Measurements from ENCODE around the gene THAP4.
"Not testable (repeated sequence)": the region's sequence is repeated elsewhere in the genome, so short reads cannot be mapped to it uniquely, and the experiment has no call there.

The THAP4 gene

DNA sequence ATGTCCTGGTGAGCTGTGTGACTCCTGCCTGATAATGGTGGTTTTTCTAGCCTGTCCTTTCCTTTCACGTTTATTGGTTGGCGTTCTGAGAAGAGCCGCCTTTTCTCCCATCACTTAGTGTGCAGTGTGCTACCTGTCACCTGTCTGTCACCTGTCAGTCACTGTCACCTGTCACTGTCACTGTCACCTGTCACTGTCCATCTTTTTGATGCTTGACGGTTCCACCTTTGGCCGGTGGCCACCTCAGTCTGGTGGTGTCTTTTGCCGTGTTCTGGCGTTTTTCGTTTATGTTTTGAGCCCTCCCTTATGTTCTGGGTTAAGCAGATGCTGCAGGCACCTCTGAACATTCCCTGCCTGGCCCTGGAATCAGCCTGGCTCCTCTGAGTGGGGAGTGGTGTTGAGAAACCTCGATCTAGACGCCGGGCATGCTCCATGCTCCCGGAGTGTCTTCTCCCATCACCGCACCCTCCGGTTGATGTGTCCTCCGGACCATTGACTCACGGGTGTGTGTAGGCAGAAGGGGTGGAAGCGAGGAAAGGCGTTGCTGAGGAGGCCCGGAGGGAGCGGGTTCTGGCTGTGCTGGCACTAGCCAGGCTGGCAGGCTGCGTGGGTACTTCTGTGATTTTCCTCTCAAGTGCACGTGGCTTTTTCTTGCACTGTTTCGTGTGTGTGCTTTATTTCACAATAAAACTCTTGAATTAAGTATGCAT is 28.9 kb upstream of the THAP4 start:
- DNase-seq (ENCODE audit: low read depth): peak; percentile 79

DNA sequence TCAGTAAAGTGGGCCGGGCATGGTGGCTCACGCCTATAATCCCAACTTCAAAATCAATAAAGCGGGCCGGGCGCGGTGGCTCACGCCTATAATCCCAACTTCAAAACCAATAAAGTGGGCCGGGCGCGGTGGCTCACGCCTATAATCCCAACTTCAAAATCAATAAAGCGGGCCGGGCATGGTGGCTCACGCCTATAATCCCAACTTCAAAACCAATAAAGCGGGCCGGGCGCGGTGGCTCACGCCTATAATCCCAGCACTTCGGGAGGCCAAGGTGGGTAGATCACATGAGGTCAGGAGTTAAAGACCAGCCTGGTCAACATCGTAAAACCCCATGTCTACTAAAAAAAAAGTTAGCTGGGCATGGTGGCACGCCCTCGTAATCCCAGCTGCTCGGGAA is 25.8 kb upstream of the THAP4 start:
- not testable (repeated sequence) for DNase-seq (ENCODE audit: low read depth)

DNA sequence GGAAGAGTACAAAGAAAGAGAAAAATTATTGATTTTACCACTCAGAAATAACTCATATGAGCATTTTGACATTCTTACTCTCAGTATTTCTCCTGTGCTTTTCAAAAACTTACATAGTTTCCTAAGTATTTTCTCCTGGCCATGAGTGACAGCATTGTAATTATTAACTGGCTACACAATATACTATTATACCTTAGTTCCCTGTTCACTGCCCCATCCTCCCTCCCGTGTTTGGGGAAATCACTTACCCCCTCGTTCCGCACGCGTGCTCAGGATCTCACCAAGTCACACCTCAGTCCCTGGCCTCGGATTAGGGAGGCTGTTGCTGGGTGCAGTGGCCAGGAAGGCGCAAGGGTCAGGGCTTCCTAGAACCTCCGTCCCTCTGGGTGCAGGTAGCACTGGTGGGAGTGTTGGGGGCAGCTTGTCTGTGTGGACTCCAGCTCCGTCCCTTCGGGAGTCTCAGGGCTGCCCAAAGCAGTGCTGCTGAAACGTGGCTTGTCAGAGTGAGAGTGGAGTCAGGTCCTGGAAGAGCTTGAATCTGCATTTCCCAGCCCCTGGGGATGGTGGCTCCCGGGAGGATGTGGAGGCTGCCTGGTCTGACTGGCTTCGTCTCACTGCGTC is 23.7 kb upstream of the THAP4 start:
- DNase-seq (ENCODE audit: low read depth): no peak

DNA sequence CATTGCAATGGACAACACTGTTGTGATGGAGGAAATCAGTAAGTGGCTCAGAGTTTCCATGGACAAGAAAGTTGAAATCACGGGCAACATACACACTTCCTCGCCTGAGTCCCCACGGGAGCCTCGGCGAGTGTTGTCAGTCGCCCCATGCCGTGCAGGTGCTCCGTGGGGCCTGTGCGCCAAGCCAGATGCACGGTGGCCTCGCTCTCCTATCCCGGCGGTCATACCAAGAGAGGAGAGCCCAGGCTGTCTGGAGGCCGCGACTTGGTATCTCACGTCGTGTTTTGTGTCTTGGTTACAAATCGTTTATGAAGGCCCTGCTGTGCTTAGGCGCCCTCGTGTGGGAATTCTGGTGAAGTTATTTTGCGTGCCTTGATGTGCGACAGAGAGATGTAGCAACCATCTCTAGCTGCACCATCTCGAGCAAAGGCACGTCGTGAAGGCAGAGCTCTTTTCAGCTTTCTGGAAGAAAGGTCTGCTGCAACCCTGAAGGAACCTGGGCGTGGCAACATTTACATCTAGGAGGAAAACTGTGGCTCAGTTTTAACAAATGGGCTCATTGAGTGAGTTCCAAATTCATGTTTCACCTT is 22.3 kb upstream of the THAP4 start:
- DNase-seq (ENCODE audit: low read depth): peak; percentile 73

DNA sequence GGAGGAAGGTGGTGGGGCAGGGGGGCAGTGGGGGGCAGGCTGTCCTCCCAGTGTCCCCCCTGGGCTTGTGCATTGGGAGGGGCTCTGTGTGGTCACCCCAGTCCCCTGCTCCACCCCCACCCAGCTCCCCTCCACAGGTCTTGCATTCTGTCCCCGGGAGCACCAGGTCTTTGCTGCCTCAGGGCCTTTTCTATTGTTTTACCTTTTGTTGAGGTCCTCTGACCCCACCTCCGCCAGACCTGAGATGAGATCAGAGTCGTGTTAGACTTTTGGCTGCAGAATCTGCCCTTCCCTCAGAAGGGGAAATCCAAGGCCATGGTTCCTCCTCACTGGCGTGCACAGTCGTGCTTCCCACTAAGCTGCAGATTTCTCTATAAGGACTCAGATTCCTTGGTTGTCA is 21.3 kb upstream of the THAP4 start:
- DNase-seq (ENCODE audit: low read depth): no peak

DNA sequence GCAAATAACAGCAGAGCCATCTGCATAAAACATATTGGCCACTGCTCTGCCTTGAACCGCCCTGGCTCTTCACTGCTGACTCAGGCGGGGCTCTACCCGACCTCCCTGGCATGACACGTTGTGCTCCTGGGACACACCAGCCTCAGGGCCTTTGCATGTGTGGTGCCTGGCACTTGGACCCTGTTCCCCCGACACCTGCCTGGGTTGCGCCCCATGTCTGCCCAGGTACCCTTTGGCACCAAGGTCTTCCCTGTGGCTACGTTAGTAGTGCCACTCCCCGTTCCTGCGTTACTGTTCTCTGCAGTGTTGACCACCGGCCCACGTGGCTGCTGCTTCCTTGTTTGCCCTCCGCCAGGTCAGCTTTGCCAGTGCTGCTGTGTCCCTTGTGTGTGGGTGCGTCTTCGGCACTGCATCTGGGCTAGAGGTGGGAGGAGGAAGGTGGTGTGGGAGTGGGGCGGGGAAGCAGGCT is 20.9 kb upstream of the THAP4 start:
- no peak for DNase-seq (ENCODE audit: low read depth)

DNA sequence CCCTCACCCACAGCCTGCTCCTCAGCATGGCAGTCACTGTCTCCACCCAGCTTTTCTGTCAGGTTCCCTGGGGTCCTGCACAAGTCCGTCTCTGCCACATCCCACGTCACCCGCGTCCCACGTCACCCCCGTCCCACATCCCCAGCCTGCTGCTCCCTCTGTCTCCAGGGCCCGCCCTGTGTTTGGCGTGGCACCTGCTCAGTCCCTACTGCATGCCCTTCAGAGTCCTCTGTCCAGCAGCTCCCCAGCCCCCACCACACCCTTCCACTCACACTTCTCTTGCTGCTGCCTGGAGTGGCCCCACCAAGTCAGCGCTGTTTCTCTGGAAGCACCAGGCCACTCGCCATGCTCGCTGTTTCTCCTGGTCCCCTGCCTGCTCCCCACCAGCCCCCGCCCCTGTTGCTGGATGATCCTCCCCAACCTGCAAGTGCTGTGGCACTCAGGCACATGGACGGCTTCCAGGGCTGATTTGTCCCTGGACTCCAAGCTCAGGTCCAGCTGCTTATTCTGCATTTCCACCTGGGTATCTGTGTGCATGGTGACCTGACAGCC is 19.3 kb upstream of the THAP4 start:
- no peak for DNase-seq (ENCODE audit: low read depth)

DNA sequence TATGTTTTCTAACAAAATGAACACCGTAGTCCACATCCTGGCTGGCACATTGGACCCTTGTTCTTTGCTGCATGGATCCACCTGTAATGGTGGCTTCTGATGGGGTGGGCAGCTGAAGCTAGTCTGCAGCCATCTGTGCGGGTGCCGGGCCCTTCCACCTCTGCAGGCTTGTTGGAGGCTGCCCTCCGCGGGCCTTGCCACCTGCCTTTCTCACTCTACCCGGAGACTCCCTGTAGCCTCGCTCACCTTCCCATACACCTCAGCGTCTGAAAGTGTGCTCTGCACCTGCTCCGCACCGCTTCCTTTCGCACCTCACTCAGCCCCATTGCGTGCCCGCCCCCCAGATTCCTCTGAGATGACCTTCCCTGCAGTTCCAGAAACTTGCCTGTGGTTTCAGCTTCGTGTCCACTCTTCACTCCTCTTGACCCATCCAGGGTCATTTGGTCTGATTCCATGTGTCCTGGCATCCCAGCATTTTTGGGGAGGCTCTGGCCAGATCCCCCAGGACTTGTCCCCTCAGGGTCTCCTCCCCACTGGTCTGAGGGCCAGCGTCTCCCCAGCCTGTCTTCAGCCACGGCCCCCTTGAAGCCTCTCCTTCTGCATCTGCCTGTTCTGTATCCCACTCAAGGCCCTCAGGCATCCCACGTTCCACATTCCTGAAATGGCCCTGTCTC is 18.7 kb upstream of the THAP4 start:
- no peak for DNase-seq (ENCODE audit: low read depth)

DNA sequence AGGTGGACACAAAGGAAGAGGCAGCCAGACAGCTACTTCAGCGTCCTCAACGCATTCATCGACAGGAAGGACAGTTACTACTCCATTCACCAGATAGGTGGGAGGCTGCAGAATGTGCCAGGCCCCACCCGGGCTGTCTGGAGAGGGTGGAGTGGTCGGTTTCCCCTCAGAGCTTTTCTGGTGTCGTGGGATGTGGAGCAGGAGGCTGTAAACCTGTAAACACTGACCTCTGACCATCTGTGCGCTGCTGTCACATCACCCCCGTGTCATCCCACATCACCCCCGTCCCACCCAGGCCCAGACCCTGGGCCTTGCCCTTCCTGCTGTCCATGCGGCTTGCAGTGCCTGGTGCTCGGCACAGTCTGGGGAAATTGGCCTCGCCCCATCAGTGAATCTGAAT is 17.6 kb upstream of the THAP4 start:
- DNase-seq (ENCODE audit: low read depth): no peak

DNA sequence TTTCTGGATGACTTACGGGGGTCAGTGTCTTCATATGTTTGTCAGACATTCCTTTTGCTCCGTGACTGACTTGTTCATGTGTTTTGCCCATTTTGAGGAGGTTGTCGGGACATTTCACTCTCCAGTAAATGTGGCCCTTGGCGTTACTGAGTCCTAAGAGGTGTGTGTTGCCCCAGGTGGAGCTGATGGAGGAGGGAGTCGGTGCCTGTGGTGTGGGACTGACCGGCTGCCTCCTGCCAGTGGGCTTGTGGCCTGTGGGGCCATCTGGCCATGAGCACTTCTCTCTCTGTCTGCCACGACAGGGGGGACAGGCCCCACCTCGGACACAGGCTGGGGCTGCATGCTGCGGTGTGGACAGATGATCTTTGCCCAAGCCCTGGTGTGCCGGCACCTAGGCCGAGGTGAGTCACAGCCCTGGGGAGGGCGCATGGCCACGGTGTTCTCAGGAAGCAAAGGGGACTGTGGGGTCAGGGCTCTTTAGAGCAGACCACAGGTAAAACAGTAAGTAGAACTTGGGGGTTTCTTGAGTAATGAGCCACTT is 16.3 kb upstream of the THAP4 start:
- DNase-seq (ENCODE audit: low read depth): no peak

DNA sequence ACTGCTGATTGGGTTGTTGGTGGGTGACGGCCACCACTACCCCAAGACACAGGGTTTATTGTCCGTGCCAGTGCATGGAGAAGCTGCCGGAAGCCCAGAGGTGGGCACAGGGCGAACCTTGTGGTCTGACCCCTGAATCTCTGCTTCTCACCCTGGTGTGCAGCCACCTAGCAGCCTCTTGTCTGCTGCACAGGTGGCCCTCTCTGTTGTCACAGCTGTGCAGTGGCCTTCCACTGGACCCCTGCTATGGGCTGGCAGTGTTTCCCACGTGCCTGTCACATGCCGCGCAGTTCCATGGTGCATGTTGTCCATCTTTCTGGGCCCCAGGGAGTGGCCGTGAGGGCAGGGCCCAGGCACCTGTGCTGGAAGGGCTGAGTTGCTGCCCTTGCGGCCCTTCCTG is 15.8 kb upstream of the THAP4 start:
- no peak for DNase-seq (ENCODE audit: low read depth)

DNA sequence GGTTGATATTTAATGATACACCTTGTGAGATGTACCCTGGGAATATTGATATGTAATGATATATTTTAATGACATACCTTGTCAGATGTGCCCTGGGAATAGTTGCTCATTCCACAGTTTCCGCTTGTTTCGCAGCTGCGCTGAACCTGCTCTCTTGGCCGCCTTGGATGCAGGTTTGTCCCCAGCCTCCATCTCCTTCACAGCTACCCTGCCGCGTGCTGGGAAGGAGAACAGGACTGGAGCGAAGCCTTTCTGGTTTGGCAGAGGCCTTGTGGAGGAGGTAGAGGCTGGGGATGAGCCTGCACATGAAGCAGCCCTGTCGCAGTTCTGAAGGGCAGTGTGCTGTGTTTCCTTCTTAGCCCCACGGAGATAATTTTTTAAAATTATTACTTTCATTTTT is 15.2 kb upstream of the THAP4 start:
- DNase-seq (ENCODE audit: low read depth): no peak

DNA sequence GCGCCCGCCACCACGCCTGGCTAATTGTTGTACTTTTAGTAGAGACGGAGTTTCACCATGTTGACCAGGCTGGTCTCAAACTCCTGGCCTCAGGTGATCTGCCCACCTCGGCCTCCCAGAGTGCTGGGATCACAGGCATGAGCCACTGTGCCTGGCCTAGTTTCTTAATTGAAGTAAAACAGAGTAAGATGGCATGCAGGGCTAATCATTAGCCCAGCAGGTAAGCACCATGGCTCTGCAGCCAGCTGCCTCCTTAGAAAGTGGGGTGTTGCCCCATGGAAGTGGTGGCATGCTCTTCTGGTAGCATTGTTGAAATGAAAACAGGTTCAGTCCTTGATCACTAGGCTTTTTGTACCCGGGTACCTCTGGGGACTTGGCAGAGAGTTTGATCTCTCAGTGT is 13.0 kb upstream of the THAP4 start:
- no peak for DNase-seq (ENCODE audit: low read depth)

DNA sequence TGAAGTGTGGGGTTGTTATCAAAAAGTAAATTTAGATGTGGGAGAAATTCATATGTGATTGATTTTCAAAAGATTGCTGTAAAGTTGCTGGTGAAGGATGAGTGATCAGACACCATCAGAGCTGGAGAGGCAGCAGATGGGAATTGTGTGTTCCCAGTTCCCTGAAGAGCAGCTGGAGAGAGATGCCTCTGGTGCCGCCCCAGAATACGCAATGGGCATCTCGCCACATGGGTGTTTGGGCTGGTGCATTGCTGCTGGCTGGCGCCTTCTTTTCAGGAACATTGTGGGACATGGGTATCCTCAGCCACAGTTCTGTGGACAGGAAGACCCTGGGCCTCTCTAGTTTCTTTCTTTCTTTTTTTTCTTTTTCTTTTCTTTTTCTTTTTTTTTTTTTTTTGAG is 12.4 kb upstream of the THAP4 start:
- no peak for DNase-seq (ENCODE audit: low read depth)

DNA sequence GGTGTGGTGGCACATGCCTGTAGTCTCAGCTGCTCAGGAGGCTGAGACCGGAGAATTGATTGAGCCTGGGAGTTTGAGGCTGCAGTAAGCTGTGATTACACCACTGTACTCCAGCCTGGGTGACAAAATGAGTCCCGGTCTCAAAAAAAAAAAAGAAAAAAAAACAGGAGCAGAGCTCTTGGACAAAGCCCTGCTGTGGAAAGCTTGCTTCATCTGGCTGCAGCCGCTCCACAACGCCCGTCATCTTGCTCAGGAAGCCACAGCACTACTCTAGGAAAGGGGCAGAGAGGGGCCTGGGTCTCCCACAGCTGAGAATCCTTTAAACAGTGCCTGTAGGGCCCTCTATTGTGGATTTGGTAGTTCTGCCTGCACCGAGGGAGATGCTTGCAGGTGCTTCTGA is 11.5 kb upstream of the THAP4 start:
- DNase-seq (ENCODE audit: low read depth): no peak

DNA sequence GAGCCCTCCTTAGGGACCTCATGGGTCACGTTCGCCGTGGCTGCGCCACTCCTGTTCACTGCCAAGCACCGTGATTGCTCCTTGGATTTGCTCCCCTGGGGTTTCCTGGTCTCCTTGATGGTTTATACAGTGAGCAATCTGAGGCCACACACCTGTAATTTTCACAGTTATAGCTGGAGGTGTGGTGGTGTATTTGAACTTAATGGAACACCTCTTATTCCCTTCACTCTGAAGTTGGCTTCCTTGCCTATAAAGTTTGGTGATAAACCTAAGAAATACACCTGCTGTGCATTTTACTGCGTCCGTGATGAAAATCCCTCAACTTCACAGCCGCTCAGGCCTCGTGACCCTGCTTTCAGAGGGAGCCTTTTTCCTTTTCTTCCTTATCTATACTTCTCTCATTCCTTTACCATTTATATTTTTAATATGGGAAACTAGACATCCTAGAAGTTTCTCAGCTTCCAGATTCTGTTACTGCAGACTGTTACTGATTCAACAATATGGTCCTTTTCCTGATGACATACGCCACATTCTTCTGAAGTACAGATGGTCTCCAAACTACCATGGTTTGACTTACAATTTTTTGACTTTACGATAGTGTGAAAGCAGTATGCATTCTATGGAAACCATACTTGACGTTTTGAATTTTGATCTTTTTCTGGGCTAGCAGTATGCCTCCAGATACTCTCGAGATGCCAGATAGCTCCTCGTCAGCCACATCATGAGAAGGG is 9.1 kb upstream of the THAP4 start:
- no peak for DNase-seq (ENCODE audit: low read depth)

DNA sequence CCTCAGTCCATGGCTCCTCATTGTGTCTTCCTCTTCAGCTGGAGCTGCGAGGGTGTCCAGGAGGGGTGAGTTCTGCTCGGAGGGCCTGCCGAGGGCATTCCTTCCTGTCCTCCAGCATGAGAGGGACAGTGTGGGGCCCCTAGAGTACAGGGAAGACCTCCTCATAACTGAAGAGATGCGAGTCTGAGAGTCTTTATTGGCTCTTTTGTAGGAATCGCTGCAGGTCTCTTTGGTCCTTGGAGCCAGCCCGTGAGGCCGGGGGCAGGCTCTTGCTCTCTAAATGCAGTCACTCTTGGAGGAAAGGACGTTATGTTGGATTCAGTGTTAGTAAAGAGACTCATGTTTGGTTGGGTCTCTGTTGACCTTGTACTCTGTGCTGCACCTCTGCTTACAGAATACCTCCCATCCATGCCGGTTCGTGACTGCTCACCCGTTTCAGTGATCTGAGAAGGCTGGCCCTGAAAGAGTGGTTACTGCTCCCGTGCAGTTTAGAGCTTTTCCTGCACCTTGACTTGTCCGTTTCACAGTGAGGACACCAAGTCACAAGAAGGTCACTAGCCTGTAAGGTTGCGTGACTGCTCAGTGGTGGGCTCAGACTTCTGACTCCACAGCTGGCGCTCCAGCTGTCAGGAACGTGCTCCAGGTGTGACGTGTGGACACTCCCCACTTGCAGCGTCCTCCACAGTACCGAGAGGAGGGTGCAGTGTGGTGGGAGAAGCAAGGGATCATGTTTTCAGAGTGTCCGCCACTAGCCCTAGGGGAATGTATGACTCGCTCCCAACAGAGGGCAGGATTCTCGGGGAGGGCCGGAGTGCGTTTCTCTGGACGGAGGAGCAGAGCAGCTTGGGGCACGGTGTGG is 8.3 kb upstream of the THAP4 start:
- no peak for DNase-seq (ENCODE audit: low read depth)

DNA sequence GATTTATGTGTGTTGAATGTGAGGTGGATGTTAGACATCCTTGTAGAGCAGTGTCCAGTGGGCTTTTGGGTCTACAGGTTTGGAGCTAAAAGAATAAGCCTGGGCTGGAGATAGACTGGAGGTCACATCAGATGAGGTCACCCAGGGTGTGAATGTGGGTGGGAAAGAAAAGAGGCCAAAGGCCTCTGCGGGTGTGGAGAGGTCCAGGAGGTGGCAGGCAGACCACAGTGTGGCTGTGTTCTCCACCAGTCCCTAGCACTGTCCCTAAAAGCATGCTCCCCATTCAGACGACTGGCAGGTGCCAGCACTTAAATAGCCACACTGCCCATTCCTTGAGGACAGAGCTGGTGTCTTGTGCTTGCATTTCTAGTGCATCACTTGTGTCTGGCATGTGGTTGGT is 4.7 kb upstream of the THAP4 start:
- no peak for DNase-seq (ENCODE audit: low read depth)

DNA sequence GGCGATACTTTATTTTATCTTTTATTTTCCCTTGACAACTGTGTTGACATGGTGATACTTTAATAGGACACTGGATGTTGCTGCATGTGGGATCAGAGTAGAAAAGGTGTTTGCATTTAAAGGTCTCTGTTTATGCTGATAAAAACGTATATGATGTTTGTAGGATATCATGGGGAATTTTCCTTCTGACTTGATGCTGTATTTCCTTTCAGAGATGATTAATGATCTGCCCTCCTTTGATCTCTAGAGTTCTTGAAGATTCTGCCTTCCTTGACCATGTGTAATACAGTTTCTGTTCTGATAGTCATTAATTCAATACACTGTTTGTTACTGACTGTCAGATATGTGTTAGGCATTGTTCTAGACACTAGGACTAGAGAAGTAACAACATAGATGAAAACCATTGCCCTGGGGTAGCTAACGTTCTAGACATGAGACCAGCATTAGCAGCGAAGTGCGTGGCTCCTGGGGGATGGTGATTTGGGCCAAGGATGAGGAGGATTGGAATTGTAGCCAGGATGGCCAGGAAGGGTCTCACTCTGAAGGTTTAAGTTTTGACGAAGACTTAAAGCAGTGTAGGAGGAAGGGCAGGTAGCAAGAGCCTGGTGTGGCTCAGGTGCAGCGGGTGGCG is 3.3 kb upstream of the THAP4 start:
- DNase-seq (ENCODE audit: low read depth): no peak

DNA sequence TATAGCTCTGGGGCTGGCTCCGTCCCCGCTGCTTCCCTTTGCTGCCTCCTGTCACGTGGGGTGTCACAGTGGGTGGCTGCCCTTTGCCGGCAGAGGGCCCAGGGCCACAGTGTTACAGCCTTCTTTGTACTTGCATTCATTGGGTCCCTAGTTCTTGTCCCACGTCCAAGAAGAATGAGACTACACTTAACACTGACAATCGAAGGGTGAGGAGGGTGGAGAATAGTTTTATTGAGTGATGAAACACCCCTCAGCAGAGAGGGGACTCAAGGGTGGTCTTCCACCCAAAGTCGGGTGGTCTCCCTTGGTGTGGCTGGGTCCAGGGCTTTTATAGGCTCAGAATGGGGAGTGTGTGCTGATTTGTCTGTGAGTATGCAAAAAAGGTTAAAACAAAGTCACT is 2.4 kb upstream of the THAP4 start:
- DNase-seq (ENCODE audit: low read depth): no peak

All from amniotic epithelial cell (primary cell).